NCI-H187 (cell line): ENCODE measurements around the gene OR10G7.
A peak's percentile ranks its signal among the peaks of the same experiment; 100 is the strongest.

Source experiments
- DNase-seq, 2 experiments: peaks; one replicate each; lab custom pipeline; 2025; lab: John Stamatoyannopoulos, UW

OR10G7 gene, protein sequence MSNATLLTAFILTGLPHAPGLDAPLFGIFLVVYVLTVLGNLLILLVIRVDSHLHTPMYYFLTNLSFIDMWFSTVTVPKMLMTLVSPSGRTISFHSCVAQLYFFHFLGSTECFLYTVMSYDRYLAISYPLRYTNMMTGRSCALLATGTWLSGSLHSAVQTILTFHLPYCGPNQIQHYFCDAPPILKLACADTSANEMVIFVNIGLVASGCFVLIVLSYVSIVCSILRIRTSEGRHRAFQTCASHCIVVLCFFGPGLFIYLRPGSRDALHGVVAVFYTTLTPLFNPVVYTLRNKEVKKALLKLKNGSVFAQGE

DNA sequence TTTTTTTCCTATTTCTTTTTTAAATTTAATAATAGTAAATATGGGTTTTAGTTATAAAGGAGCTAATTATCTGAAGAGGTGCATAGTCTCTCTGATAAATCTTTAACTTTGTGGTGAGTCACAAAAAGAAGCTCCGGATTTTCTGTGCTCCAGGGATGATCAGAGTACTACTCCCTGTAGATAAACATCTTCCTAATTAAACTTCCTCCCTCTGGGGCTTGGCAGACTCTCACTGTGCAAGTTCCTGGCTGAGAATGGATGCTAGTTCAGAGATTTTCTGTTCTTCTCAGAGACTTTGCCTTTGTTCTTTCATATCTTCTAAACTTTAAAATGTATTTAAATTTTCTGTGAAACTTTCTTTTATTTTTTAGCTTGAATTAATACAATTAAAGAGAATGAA, at the start of gene OR10G7:
Gene OR10G7, minus strand, starts transcription at position 72 of the 400 bp plus-strand sequence. CDS start 2,324 bp downstream, outside the sequence.
- DNase-seq, result no peak

DNA sequence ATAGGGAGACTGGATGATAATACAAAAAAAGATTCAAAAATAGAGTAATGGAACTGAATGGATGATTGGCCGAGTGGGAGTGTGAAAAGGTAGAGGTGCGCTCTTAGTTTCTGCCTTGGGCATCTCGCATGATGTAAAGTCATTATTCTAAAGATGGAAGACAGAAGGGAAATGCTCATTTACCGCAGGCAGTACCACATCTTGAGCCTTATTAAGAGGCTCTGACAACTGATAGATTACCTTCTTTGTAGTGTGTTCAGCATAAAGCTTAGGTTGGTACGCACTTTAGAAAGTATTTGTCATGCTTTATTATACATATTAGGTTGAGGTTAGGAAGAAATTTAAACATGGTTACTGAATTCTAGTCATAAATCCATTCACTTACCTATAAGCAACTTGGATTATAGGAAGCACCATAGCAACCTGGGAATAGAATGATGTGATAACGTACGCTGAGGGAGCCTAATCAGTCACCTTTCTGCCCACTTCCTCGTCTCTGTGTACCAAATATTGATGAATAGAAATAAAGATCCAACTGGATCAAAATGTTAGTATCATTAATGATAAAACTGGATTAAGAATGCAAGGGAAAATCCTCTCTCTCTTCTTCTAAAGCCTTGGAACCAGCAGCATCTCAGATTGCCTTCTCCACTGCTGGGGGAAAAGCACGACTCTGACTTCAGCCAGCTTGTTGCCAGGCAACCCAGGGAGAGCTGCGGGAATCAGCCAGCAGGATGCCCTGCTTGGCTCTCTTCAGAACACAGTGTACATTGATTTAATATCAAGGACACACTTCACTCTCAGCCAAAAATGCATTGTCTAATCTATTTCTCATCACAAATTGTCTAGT, 45.1 kb upstream of the OR10G7 start:
- no peak for DNase-seq

DNA sequence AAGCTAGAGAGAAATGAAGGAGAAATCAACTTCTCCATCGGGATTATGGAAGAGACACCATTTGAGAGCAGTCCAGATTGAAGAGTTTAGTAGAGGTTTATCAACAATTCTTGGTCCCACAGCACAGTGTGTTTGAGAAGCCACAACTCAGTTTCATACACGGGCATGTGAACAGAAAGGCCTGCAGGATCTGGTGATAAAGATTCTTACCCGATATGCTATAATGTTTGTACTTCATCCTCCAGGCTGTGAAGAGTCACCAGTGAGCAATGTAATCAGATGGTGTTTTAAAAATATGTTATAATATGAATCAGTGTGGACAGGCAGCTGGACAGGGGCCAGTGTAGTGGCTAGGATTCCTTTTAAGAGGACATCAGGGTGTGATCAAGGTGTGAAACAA, 44.5 kb upstream of the OR10G7 start:
- no peak for DNase-seq

DNA sequence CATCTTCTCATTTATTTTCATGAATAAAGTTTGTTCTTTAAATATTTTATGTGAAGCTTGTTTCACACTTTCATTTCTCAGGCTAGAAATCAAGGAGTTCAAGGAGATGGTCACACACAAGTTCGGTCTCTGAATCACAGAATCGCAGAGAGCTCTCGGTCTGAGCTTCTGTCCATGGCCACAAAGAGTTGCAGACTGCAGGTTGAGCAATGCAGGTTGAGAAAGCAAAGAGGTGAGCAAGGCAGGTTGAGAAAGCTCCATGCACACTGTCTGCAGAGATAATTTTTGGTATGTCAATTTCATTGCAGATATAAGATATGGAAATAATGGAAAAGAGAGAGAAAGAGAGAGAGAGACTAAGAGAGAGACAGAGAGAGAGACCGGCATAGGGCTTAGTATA, 41.2 kb upstream of the OR10G7 start:
- no peak for DNase-seq

DNA sequence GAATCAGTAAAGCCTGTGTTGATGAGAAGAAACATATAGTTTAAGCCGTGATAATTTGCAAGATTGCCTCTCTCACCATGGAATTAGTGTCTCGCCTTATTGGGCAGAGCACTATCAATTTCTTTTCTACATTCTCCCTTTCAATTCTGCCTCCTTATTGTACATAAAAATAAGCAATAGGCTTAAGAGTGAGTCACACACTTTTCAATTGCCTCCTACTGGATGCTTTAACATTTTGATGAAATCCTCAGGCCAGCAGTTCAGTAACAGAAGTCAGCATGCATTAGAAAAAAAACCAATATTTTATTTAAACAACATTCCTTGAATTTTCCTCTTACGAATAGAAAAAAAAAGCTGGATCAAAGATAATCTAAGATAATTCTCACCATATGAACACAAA, 40.4 kb upstream of the OR10G7 start:
- DNase-seq, result no peak

DNA sequence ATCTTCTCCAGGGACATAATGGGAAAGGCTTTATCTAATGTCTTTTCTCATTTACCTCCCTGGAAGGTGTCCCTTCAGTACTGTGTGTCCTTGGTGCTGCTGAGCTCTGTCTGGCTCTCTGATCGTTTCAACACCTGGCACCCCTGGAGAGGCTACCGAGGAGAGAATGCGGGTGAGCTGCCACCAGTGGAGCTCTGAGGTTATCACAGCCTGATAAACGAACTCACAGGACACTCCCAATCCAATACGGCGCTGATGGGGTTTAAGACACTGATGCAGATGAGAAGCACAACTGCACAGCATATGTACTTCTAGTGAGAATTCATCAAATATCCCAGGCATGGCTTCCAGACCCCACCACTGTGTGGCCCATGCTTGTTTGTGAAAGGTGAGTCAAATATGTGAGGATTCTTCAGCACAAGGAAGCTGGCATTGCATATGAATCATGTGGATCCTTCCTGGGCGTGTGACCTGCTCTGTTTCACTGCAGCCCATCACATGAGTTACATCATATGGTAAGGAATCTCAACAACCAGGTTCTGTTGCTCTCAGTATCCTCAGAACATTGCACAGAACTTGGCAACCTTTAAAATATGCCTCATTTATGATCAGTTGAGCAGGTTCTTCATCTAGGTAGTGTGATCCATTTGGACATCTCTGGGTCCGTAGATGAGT, 39.3 kb upstream of the OR10G7 start:
- DNase-seq, result no peak

DNA sequence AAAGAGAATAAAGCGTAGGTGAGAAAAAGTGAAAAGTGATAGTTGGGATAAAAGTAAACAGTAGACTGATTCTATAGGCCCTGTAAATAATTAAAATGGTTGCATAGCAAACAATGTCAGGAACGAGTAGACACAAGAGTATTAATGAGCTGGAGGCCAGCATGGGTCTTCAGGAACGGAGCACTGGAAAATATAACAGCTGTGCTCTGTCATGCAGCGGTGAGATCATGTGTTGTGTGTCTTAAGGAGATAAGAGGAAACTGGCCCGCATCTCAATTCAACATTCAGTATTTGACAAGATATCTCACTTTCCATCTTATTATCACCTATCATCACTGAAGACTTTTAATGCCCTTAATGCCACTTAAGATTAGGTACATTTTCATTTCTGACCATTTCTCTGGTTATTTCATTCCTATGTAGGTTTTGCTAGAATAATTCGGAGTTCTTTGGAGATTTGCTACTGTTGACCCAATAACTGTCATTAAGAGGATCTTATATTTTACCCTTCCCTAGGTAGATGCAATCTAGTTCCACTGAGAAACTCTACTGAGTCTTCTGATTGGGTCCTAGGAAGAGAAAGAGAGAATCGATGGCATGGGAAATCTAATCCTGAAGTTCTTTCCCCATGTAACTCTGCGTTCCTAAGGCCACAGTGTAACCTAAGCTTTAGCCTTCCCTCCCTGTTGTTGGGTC, 38.7 kb upstream of the OR10G7 start:
- no peak for DNase-seq

DNA sequence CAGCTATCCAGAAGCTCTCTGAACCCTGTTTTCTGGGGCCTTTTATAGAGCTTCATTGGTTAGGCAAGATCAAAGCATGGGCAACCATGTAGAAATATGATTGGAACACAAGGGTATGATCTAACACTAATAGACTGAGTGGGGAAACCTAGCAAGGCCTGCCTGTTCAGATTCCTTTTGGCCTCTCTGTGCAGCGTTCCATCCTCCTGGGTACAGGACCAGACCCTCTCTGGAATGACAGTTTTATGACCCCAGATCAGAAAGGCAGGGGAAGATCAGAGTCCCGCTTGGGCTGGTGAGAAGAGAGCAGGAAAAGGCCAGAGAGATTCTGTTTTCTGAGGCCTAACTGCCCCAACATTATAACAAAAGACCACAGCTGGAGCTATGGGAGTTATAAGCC, 37.5 kb upstream of the OR10G7 start:
- DNase-seq, result no peak

DNA sequence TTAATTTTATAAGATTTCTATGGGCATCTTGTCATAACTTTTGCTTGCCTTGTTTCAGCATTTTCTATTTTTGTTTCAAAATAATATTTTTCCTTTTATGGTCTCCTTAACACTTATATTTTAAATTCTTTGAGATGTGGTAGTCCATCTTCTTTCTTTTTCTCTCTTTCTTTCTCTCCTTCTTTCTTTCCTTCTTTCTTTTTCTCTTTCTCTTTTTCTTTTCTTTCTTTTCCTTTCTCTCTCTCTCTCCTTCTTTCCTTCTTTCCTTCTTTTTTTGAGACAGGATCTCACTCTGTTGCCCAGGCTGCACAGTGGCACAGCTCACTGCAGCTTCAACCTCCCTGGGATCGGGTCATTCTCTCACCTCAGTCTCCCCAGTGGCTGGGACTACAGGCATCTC, 36.1 kb upstream of the OR10G7 start:
- no peak for DNase-seq

DNA sequence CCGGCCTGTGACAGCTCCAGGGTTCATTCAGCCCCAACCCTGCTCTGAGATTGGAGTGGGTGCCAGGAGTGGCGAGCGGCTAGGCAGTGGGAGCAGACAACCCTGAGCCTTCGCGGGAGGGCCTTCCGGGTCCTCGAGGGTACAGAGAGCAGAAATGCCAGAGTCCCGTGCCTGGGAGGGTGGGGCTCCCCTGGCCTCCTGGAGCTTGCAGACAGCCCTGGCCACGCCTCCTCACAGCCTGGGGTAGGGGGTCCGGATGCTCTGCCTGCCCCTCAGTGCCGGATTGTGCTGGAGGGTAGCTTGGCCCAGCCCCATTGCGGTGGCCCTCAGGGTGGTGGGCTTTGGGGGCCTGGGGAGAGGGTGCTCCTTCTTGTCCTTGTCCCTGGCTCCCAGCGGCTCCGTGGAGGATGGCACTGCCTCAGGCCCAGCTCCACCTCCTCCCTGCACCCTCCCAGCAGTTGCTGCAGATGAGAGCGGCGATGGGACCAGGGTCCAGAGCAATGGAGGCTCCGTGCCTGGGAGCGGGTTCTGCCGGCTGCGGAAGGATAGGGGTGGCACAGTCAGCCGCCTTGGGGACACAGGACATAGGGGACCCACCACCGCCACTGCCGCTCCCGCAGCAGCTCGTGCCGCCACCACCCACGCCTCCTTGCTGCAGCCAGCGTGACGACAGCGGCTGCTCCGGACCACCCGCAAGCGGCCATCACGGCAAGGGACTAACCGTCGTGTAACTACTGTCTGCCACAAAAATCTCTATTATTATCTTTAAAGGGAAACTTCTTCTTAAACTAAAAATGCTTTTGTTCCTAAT, 34.9 kb upstream of the OR10G7 start:
- no peak for DNase-seq

DNA sequence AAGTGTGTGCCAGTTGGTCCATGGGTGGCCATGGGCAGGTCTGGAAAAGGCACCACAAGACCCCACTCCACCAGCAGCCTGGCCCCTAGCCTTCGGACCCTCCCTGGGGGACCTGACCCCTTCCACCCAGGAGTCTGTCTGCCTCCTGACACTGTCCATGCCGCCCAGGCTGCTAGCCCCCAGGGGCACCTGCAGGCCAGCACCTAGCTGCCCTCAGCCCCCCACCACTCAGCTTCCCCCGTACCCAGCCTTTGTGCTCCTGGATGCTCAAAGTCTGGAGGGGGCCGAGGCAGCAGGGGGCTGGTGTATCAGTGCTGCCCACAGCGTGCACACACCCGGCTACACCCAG, 34.3 kb upstream of the OR10G7 start:
- DNase-seq, result no peak

DNA sequence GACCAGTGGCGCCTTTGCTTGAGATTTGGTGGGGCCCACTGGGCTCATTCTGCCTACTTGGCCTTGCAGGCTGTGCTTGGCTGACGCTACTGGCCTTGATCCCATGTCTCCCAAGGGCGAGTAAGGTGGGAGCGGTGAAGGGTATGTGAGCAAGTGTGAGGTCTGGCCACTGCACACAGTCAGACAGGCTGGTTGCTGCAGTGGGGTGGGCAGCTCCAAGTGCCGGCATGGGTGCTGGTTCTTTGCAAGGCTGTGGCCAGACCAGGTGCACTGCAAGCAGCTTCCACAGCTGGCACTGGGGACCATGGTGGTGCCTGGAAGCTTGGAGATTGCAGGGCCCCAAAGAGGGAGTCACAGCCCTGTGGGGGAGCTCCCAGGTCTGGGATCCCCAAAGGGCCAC, 33.4 kb upstream of the OR10G7 start:
- no peak for DNase-seq

DNA sequence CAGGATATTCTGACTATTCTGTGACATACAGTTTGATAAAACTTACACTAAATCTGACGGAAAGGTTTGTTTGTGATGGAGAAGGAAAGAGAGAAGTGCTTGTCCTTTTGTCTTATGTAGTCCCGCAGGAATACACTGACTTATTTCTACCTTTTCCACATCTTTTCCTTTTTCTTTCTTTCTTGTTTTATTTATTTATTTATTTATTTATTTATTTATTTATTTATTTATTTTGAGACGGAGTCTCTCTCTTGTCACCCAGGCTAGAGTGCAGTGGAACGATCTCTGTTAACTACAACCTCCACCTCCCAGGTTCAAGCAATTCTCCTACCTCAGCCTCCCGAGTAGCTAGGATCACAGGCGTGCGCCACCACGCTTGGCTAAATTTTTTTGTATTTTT, 31.0 kb upstream of the OR10G7 start:
- DNase-seq, result no peak

DNA sequence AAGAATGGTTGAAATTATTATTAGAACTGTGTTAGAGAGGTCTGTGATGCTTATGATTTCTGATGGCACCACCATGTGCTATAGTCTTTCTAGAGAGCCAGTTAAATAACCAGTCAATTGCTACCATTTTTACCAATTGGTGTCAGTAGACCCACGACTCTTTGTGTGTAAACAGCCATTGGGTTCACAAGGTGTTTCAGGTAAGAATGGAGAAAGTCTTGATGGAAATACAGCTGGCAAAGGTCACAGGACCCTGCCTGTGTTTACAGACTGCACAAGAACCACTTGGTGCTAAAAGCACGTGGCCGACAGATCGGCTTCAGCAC, 30.5 kb upstream of the OR10G7 start:
- peak in 1 of 2 experiments; percentile 27 for DNase-seq

DNA sequence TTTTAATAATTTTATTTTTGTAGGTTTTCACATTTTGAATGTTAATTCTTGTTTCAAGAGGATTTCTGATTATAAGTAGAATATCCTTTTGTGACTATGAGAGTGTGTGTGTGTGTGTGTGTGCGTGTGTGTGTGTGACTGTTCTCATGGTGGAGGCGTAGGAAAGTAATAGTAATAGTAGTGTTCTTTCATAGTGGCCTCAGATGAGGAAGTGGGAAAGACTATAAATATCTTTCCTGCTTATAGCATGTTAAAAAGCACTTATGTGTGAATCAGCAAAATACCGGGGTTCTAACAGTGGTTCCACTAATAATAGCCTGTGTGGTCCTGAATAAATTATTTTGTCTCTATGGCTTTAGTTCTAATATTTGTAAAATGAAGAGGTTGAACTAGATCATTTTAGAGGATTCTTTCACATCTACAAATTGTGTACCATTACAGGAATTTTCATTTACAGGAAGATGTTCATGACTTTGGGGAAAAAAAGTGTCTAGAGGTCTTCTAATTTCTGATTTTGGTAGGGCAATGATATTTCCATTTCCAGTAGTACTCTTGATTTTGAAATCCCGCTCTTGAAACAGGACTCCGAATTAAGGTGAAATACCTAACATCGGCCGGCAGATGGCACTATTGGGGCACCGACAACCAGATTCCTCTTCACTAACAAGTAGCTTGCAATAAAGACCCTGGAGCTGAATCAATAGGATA, 29.9 kb upstream of the OR10G7 start:
- no peak for DNase-seq

DNA sequence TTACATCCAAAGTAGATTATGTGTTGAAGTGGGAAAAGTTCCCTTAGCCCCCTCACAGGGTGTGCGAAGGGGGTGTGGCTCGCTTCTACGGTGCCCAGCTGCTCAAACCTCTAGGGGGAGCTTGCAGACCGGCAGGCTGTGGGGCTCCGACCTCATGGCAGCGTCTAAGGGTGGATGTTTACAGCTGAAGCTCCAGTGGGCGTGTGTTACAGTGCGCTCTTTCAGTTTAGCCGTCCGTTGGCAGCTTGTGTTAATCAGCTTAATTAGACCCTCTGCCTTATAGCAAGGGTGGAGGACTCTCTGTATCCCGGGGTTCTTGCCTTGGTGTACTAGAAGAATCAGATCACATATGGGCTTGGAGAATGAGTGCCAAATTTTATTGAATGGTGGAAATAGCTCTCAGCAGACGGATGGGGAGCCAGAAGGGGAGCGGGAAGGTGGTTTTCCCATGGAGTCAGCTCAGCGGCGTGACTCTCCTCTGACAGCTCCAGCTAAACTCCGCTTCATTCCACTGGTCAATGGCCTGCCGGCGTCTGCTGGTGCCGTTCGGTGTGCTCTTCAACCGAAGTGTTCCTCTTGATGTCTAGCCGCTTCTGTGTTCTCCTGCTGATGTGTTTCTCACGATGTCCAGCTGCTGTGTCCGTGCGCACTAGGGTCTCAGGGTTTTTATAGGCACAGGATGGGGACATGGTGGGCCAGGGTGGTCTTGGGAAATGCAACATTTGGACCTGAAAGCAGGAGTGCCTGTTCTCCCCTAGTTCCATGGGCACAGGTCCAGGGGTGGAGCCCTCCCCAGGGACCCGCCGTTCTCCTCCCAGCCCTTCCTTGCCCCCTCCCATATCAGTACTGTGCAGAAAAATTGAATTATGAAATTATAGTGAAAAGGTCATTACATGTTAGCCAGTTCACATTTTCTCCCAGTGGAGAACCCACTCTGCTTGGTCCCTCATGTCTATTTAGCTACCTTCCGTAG, 28.6 kb upstream of the OR10G7 start:
- DNase-seq, result no peak

DNA sequence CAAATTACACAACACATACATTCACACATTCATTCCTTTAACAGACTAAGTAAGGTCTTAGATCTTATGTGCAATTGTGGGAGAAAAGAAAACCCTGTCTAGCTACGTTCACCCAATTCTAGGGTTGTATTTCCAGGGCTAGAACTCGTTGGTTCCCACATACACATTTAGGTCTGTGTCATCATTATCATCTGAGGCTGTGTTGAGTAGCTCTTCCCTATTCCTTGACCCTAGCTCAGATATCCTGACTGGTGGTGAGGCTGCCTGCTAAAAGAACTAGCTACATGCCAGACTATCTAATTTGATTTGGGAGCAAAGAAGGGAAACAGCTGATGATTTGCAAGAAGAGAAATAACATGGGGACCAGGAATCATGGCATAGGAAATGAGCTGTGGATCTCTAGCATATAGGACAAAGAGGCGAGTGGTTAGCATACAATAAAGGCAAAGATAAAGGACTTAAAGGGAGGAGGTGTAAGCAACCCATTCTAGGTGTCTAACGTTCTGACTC, 27.5 kb upstream of the OR10G7 start:
- no peak for DNase-seq

DNA sequence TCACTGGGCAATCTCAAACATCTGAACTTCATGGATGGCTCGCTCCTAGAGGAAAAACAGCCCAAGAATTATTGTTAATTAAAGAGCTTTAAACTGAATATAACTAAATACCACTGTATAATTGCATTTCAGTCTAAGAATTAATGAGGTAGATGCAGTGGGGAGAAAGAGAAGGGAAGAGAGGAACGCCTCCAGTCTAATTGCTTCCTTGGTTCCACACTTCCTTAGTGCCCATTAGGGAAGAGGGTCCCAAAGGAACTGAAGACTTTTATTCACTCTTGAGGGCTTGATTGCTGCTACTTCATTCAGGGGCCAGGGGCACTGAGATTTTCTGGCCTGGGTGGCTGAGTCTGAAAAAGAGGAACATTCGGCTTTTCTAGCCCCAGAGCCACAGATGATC, 11.8 kb upstream of the OR10G7 start:
- no peak for DNase-seq

DNA sequence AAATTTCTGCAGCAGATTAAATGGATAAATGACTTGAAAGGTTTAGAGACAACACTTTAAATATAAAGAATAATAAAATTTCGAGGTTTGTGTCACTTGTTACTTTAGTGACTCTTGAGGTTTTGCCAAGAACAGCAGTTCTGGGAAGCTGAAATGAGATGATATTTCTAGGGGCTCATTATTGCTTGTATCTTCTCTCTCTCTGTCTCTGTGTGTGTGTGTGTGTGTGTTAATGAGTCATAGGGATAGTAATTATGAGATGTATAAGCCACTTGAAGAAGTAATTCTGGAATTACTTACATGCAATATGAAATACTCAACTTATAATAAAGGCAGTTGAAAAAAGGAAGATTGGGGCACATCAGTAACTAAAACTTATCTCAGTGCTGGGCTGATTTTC, 9.6 kb upstream of the OR10G7 start:
- DNase-seq, result no peak

DNA sequence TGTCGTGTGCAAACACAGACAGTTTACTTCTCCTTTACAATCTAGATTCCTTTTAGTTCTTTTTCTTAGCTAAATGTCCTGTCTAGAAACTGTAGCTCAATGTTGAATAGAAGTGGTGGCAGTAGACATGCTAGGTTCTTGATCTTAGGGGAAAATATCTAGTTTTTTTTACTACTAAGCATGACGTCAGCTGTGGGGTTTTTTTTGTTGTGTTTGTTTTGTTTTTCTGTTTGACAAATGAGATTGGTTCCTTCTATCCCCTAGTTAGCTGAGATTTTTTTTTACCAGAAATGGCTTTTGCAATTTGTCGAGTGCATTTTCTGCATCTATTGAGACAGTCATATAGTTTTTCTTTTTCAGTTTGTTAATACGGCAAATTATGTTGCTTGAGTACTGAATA, 2.3 kb upstream of the OR10G7 start:
- DNase-seq, result no peak
